GM19468 (cell line): Measurements from ENCODE around the gene LIMS1.
A peak's percentile ranks its signal among the peaks of the same experiment; 100 is the strongest.
"Not testable (repeated sequence)": the region's sequence is repeated elsewhere in the genome, so short reads cannot be mapped to it uniquely, and the experiment has no call there.

Source experiments
- ATAC-seq: cut with Tn5 transposase; IDR thresholded peaks from one replicate; pipeline ENCODE4 v1.9.1; 2021; ENCODE audit warnings: mild to moderate bottlenecking, moderate library complexity, moderate number of reproducible peaks; ENCODE audit not compliant: unreplicated experiment; ENCODE audit errors: extremely low read depth

The LIMS1 gene

GRCh38 chr2:108690001-108690400 lies 155.7 kb downstream of the LIMS1 start:
- ATAC-seq: peak; percentile 52

GRCh38 chr2:108691447-108691846 lies 157.2 kb downstream of the LIMS1 start:
- no peak for ATAC-seq

GRCh38 chr2:108701208-108701607 lies 166.9 kb downstream of the LIMS1 start:
- ATAC-seq: no peak

GRCh38 chr2:108701806-108702205 lies 167.5 kb downstream of the LIMS1 start:
- no peak for ATAC-seq

GRCh38 chr2:108704871-108705270 lies 170.6 kb downstream of the LIMS1 start:
- no peak for ATAC-seq

GRCh38 chr2:108707300-108707699 lies 173.0 kb downstream of the LIMS1 start:
- ATAC-seq: no peak

- ATAC-seq: not testable (repeated sequence)
Observed at GRCh38 chr2:108716971-108717370, 182.7 kb downstream of the LIMS1 start.

- ATAC-seq: peak; percentile 97
Observed at GRCh38 chr2:108719149-108720044, 185.1 kb downstream of the LIMS1 start, which contains the start of gene RANBP2. RANBP2 (plus strand) TSS chr2:108719482; CDS start chr2:108719607, 125 bp downstream.

- not testable (repeated sequence) for ATAC-seq
Observed at GRCh38 chr2:108726048-108726447, 191.8 kb downstream of the LIMS1 start.

- not testable (repeated sequence) for ATAC-seq
Observed at GRCh38 chr2:108734656-108735055, 200.4 kb downstream of the LIMS1 start.
